Measurements from ENCODE around the gene LRG1.

DNA sequence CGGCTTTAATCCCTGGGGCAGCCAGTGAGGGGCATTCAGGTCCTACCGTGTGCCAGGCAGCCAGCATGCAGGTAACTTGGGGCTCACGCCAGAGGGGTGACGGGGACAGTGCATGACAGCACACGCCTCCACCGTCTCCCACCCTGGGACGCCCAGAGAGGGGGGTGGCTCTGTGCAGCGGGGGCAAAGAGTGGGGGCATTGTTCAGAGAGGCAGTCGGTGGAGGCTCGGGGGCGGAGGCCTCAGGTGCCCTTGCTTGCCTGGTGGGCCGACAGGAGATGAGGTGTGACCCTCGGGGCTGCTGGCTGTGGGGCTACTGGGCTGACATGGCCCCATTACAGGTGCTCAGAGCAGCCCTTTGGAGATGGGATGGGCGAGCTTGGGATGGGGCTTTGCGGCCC lies 40.0 kb downstream of the LRG1 start:
- TF ChIP-seq, protein P1, sequence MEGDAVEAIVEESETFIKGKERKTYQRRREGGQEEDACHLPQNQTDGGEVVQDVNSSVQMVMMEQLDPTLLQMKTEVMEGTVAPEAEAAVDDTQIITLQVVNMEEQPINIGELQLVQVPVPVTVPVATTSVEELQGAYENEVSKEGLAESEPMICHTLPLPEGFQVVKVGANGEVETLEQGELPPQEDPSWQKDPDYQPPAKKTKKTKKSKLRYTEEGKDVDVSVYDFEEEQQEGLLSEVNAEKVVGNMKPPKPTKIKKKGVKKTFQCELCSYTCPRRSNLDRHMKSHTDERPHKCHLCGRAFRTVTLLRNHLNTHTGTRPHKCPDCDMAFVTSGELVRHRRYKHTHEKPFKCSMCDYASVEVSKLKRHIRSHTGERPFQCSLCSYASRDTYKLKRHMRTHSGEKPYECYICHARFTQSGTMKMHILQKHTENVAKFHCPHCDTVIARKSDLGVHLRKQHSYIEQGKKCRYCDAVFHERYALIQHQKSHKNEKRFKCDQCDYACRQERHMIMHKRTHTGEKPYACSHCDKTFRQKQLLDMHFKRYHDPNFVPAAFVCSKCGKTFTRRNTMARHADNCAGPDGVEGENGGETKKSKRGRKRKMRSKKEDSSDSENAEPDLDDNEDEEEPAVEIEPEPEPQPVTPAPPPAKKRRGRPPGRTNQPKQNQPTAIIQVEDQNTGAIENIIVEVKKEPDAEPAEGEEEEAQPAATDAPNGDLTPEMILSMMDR (IDR thresholded peaks at IDR 0.05; ENCODE audit: low read depth, low read length) = no peak
- no peak for TF ChIP-seq EZH2phosphoT487 (IDR thresholded peaks at IDR 0.05; ENCODE audit: low read depth)

Measured in OCI-LY3 (cell line).